Thoracic aorta (tissue), 2 donors: Measurements from ENCODE around the gene MB21D2. TPM values are rescaled to one million over a fixed set of nuclear protein-coding genes. Genes with fewer than 3 reads are reported as not detected.
"Not testable (repeated sequence)": the region's sequence is repeated elsewhere in the genome, so short reads cannot be mapped to it uniquely, and the experiment has no call there.

Experiments
- ATAC-seq: fragments of 150-250 bp; one replicate; pipeline ENCODE4 v1.8.0; 2017; ENCODE audit warnings: low read depth; ENCODE audit not compliant: insufficient number of reproducible peaks, low FRiP score
- DNase-seq: peaks from one replicate; pipeline ENCODE4 v3.0.0-alpha.2; 2020; ENCODE audit warnings: low spot score
- H3K27ac ChIP-seq, 2 donors: fragments of 200-600 bp; sonication (generic); 1 replicate in 1 of 2; 2 replicates in 1 of 2; pipeline ENCODE4 v1.5.1; 2016; ENCODE audit warnings: mild to moderate bottlenecking in 2 of 2, moderate library complexity in 2 of 2
- H3K27me3 ChIP-seq: fragments of 200-600 bp; sonication (generic); replicated peaks from 2 replicates; pipeline ENCODE4 v1.6.0; 2016; ENCODE audit warnings: mild to moderate bottlenecking; ENCODE audit not compliant: insufficient read depth
- H3K36me3 ChIP-seq: fragments of 200-600 bp; sonication (generic); one replicate; pipeline ENCODE4 v1.5.1; 2016
- H3K4me1 ChIP-seq, 2 donors: fragments of 200-600 bp; sonication (generic); 1 replicate in 1 of 2; 2 replicates in 1 of 2; pipeline versions ENCODE4 v1.5.1 to v1.6.0; 2016; ENCODE audit warnings: low read depth in 2 of 2, mild to moderate bottlenecking in 1 of 2; ENCODE audit not compliant: control insufficient read depth in 1 of 2
- H3K4me3 ChIP-seq: fragments of 200-600 bp; sonication (generic); 2 replicates; pipeline ENCODE4 v1.5.1; 2016; ENCODE audit warnings: mild to moderate bottlenecking
- H3K9me3 ChIP-seq: fragments of 200-600 bp; sonication (generic); 2 replicates; pipeline ENCODE4 v1.5.1; 2016
- total RNA-seq, 2 donors: library from RNA; depleted of rRNA; stranded (reverse); fragments of >200 nt; gene quantifications; one replicate each; pipeline versions ENCODE4 v1.1.0 to v1.2.3, GENCODE V29; 2016
- TF ChIP-seq, protein P1 (sequence below): fragments of 200-600 bp; sonication (generic); IDR thresholded peaks from one replicate; pipeline ENCODE4 v1.5.1; 2019; ENCODE audit warnings: antibody characterized with exemption

Gene MB21D2
- total RNA-seq, 2 donors from 2014 or later = 4.9 to 6.4 TPM

GRCh38 chr3:192855434-192855833, 62.2 kb downstream of the MB21D2 start:
- Histone ChIP-seq H3K27me3 (no peaks in the 10 kb centered on the region), H3K36me3 (no peaks in the 10 kb centered on the region), H3K9me3 (no peaks in the 10 kb centered on the region), H3K4me3 (no peak overlapping the region), H3K27ac (no peak overlapping the region), H3K4me1 (peaks cover 5 to 19% of the 10 kb centered on the region in 2 donors)
- TF ChIP-seq, protein P1, sequence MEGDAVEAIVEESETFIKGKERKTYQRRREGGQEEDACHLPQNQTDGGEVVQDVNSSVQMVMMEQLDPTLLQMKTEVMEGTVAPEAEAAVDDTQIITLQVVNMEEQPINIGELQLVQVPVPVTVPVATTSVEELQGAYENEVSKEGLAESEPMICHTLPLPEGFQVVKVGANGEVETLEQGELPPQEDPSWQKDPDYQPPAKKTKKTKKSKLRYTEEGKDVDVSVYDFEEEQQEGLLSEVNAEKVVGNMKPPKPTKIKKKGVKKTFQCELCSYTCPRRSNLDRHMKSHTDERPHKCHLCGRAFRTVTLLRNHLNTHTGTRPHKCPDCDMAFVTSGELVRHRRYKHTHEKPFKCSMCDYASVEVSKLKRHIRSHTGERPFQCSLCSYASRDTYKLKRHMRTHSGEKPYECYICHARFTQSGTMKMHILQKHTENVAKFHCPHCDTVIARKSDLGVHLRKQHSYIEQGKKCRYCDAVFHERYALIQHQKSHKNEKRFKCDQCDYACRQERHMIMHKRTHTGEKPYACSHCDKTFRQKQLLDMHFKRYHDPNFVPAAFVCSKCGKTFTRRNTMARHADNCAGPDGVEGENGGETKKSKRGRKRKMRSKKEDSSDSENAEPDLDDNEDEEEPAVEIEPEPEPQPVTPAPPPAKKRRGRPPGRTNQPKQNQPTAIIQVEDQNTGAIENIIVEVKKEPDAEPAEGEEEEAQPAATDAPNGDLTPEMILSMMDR = no peak
- no peak for DNase-seq
- no peak for ATAC-seq

- Histone ChIP-seq H3K9me3 (no peaks in the 10 kb centered on the region), H3K27ac (no peak overlapping the region), H3K4me1 (peaks cover 5 to 23% of the 10 kb centered on the region in 2 donors), H3K27me3 (no peaks in the 10 kb centered on the region), H3K4me3 (no peak overlapping the region), H3K36me3 (no peaks in the 10 kb centered on the region)
- ATAC-seq (peak; percentile 52), DNase-seq (peak; percentile 28)
- TF ChIP-seq, protein P1 = no peak
These were observed 65.8 kb downstream of the MB21D2 start for GRCh38 chr3:192851821-192852372.

GRCh38 chr3:192850451-192850981, 67.1 kb downstream of the MB21D2 start:
- peaks cover 5 to 23% of the 10 kb centered on the region in 2 donors for H3K4me1 ChIP-seq
- TF ChIP-seq, protein P1 = no peak
- H3K9me3 ChIP-seq = no peaks in the 10 kb centered on the region
- ATAC-seq = no peak
- H3K4me3 ChIP-seq = no peak overlapping the region
- no peak overlapping the region for H3K27ac ChIP-seq
- no peaks in the 10 kb centered on the region for H3K27me3 ChIP-seq
- H3K36me3 ChIP-seq = no peaks in the 10 kb centered on the region
- no peak for DNase-seq

DNA sequence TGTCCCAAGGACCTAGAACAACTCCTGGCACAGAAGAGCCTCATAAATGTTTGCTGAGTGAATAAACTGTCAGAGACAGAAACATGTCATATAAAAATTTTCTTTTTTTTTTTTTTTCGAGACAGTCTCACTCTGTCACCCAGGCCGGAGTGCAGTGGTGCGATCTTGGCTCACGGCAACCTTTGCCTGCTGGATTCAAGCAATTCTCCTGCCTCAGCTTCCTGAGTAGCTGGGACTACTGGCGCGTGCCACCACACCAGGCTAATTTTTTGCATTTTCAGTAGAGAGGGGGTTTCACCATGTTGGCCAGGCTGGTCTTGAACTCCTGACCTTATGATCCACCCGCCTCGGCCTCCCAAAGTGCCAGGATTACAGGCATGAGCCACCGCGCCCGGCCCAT, 67.8 kb downstream of the MB21D2 start:
- not testable (repeated sequence) for H3K9me3 ChIP-seq, ATAC-seq, H3K27ac ChIP-seq, H3K36me3 ChIP-seq, H3K27me3 ChIP-seq, H3K4me3 ChIP-seq, DNase-seq
- peaks cover 5 to 23% of the 10 kb centered on the region in 2 donors for H3K4me1 ChIP-seq

- ATAC-seq = no peak
- TF ChIP-seq, protein P1 = no peak
- DNase-seq = no peak
- H3K4me3 ChIP-seq = no peak overlapping the region
- H3K27me3 ChIP-seq = no peaks in the 10 kb centered on the region
- H3K36me3 ChIP-seq = no peaks in the 10 kb centered on the region
- no peaks in the 10 kb centered on the region for H3K9me3 ChIP-seq
- no peak overlapping the region for H3K27ac ChIP-seq
- H3K4me1 ChIP-seq = peaks cover 5 to 23% of the 10 kb centered on the region in 2 donors
These were observed 69.1 kb downstream of the MB21D2 start for GRCh38 chr3:192848371-192849233.
